Osteoblast (primary cell): ENCODE data around the gene XG. TPM values are rescaled to one million over a fixed set of nuclear protein-coding genes. Genes with fewer than 3 reads are reported as not detected.
"Not testable (repeated sequence)": the region's sequence is repeated elsewhere in the genome, so short reads cannot be mapped to it uniquely, and the experiment has no call there.

Experiments
- DNase-seq: peaks from one replicate; pipeline ENCODE4 v3.0.0; 2011; ENCODE audit warnings: low spot score, mixed read lengths; ENCODE audit not compliant: insufficient read length; ENCODE audit errors: missing footprints
- H2AFZ ChIP-seq: 2 replicates; pipeline ENCODE4 v1.6.0; 2011; ENCODE audit warnings: mild to moderate bottlenecking, low read length
- H3K27ac ChIP-seq: 2 replicates; pipeline ENCODE4 v1.5.1; 2011; ENCODE audit warnings: mild to moderate bottlenecking, low read depth, low read length, moderate library complexity
- H3K27me3 ChIP-seq: 2 replicates; pipeline ENCODE4 v1.6.0; 2012; ENCODE audit warnings: mild to moderate bottlenecking, control low read depth, inconsistent platforms, low read length, moderate library complexity; ENCODE audit not compliant: insufficient read depth
- H3K36me3 ChIP-seq: 2 replicates; pipeline ENCODE4 v1.5.1; 2011; ENCODE audit warnings: mild to moderate bottlenecking, low read length, control low read depth, moderate library complexity; ENCODE audit not compliant: insufficient read depth
- H3K4me1 ChIP-seq: 2 replicates; pipeline ENCODE4 v1.5.1; 2011; ENCODE audit warnings: mild to moderate bottlenecking, low read length, control low read depth, moderate library complexity; ENCODE audit not compliant: insufficient read depth
- H3K4me2 ChIP-seq: 2 replicates; pipeline ENCODE4 v1.6.0; 2011; ENCODE audit warnings: mild to moderate bottlenecking, low read length; ENCODE audit not compliant: insufficient read depth
- H3K4me3 ChIP-seq: fragments of 200-600 bp; sonication (generic); 3 replicates; pipeline ENCODE4 v1.5.1; 2012; ENCODE audit warnings: mild to moderate bottlenecking, low read length, inconsistent platforms; ENCODE audit not compliant: insufficient read depth
- H3K79me2 ChIP-seq: 2 replicates; pipeline ENCODE4 v1.6.0; 2012; ENCODE audit warnings: mild to moderate bottlenecking, low read length, control low read depth, inconsistent platforms; ENCODE audit not compliant: insufficient read depth
- H3K9me3 ChIP-seq: 2 replicates; pipeline ENCODE4 v1.5.1; 2011; ENCODE audit warnings: low read depth, low read length, control low read depth
- H4K20me1 ChIP-seq: 2 replicates; pipeline ENCODE4 v1.6.0; 2012; ENCODE audit warnings: mild to moderate bottlenecking, low read length, control low read depth; ENCODE audit not compliant: insufficient read depth
- CTCF ChIP-seq: IDR thresholded peaks from 2 replicates; pipeline ENCODE4 v1.5.1; 2011; ENCODE audit warnings: mild to moderate bottlenecking, low read depth, low read length, moderate library complexity; ENCODE audit errors: extremely low read depth
- total RNA-seq: library from RNA; depleted of rRNA; stranded (reverse); fragments of >200 nt; gene quantifications from 2 replicates; pipeline ENCODE4 v1.2.3, GENCODE V29; 2012

Gene XG
- total RNA-seq, 1 donor, result 4.0 TPM

GRCh38 chrX:2748171-2748814 lies 3.5 kb upstream of the XG start:
- peaks cover 14% of the 10 kb centered on the region for H3K4me1 ChIP-seq
- no peaks in the 10 kb centered on the region for H3K9me3 ChIP-seq
- H2AFZ ChIP-seq, result no peak overlapping the region
- H3K27me3 ChIP-seq, result no peaks in the 10 kb centered on the region
- H3K27ac ChIP-seq, result no peak overlapping the region
- H4K20me1 ChIP-seq, result no peaks in the 10 kb centered on the region
- no peaks in the 10 kb centered on the region for H3K79me2 ChIP-seq
- DNase-seq, result no peak
- no peak for TF ChIP-seq CTCF
- H3K36me3 ChIP-seq, result peaks cover 6% of the 10 kb centered on the region
- H3K4me3 ChIP-seq, result no peak overlapping the region
- no peak overlapping the region for H3K4me2 ChIP-seq

- Histone ChIP-seq H3K27ac (no peak overlapping the region), H3K4me3 (no peak overlapping the region), H3K79me2 (no peaks in the 10 kb centered on the region), H4K20me1 (no peaks in the 10 kb centered on the region), H3K4me1 (peaks cover 14% of the 10 kb centered on the region), H2AFZ (no peak overlapping the region), H3K4me2 (no peak overlapping the region), H3K9me3 (no peaks in the 10 kb centered on the region), H3K36me3 (peaks cover 1% of the 10 kb centered on the region), H3K27me3 (no peaks in the 10 kb centered on the region)
- no peak for DNase-seq
- no peak for TF ChIP-seq CTCF
Observed at GRCh38 chrX:2748815-2749188, 3.0 kb upstream of the XG start.

GRCh38 chrX:2751291-2751690 lies 549 bp upstream of the XG start:
- H3K4me1 ChIP-seq, result peaks cover 8% of the 10 kb centered on the region
- H4K20me1 ChIP-seq, result no peaks in the 10 kb centered on the region
- DNase-seq, result no peak
- no peaks in the 10 kb centered on the region for H3K79me2 ChIP-seq
- H2AFZ ChIP-seq, result no peak overlapping the region
- H3K27ac ChIP-seq, result no peak overlapping the region
- no peaks in the 10 kb centered on the region for H3K9me3 ChIP-seq
- TF ChIP-seq CTCF, result no peak
- no peak overlapping the region for H3K4me3 ChIP-seq
- no peaks in the 10 kb centered on the region for H3K27me3 ChIP-seq
- no peak overlapping the region for H3K4me2 ChIP-seq
- H3K36me3 ChIP-seq, result no peaks in the 10 kb centered on the region

- not testable (repeated sequence) for H3K27ac ChIP-seq, H2AFZ ChIP-seq, H3K9me3 ChIP-seq, H3K4me3 ChIP-seq, H3K4me1 ChIP-seq, DNase-seq, H3K79me2 ChIP-seq, H4K20me1 ChIP-seq, H3K36me3 ChIP-seq, H3K27me3 ChIP-seq
- H3K4me2 ChIP-seq, result peak overlapping the region; percentile 43
Observed at GRCh38 chrX:2752441-2752840, 601 bp downstream of the XG start.

GRCh38 chrX:2755163-2755715 lies 3.4 kb downstream of the XG start:
- not testable (repeated sequence) for H3K27ac ChIP-seq

More at GRCh38 chrX:2755163-2755715, 3.4 kb downstream of the XG start:
- not testable (repeated sequence) for H3K27me3 ChIP-seq, DNase-seq, H4K20me1 ChIP-seq, H2AFZ ChIP-seq, H3K4me3 ChIP-seq, H3K9me3 ChIP-seq, H3K4me1 ChIP-seq, H3K79me2 ChIP-seq, H3K4me2 ChIP-seq, H3K36me3 ChIP-seq
